GM12892 (cell line): ENCODE data around the gene RGS7.
"Not testable (repeated sequence)": the region's sequence is repeated elsewhere in the genome, so short reads cannot be mapped to it uniquely, and the experiment has no call there.

Experiments
- DNase-seq: peaks from one replicate; pipeline ENCODE4 v3.0.0; 2011; ENCODE audit not compliant: insufficient read length
- FAIRE-seq: peaks from 2 replicates; lab custom pipeline; 2011; peaks lifted over from hg19 to GRCh38; lab: Jason Lieb, UNC
- POLR2A ChIP-seq: IDR thresholded peaks from 2 replicates; pipeline ENCODE4 v1.6.1; 2011; ENCODE audit warnings: low read depth, low read length, control low read depth
- POLR2AphosphoS5 ChIP-seq: IDR thresholded peaks from 2 replicates; pipeline ENCODE4 v1.6.1; 2011; ENCODE audit warnings: low read depth, low read length, control low read depth
- TAF1 ChIP-seq: IDR thresholded peaks from 2 replicates; pipeline ENCODE4 v1.6.1; 2011; ENCODE audit warnings: low read depth, mild to moderate bottlenecking, control low read depth, low read length, borderline replicate concordance

The RGS7 gene

DNA sequence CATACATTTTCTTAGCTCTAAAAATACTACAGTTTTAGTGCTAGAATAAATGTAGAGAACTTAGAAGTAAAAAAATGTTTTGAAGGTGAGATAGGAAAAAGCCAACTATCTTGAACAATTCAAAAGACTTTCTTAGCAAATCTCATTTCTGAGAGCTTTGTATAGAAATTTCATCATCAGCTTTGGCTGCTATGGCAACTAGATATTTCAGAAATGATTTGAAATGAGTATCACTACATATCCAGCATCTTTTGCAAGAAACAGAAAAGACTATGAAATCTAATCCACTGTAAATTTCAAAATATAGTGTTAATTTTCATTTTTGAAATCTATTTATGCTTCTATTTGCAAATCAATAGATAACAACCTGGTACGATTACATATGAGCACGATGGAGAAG lies 57.7 kb downstream of the RGS7 start:
- DNase-seq = no peak
- FAIRE-seq = no peak
- TF ChIP-seq POLR2AphosphoS5 (no peak), POLR2A (no peak), TAF1 (no peak)

DNA sequence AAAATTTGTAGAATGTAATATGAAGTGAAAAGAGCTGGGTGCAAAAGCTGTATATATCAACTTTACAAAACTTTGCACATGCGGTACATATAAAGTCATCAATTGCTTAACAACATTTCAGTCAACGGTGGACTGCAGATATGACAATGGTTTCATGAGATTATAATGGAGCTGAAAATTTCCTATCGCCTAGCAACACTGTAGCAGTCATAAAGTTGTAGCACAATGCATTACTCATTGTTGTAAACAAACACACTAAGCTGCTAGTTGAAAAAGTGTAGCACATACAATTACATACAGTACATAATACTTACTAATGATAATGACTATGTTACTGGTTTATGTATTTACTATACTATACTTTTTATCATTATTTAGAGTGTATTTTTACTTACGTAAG lies 64.0 kb downstream of the RGS7 start:
- TF ChIP-seq POLR2A = no peak
- no peak for TF ChIP-seq TAF1
- TF ChIP-seq POLR2AphosphoS5 = no peak
- DNase-seq (no peak), FAIRE-seq (no peak)

DNA sequence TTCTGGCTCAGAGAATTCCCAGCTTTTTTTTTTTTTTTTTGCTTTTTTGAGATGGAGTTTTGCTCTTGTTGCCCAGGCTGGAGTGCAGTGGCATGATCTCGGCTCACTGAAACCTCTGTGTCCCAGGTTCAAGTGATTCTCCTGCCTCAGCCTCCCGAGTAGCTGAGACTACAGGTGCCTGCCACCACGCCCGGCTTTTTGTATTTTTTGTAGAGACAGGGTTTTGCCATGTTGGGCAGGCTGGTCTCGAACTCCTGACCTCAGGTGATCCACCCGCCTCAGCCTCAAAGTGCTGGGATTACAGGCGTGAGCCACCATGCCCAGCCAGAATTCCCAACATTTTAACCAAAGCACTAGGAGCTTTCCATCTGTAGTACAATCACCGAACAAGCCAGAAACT lies 65.5 kb downstream of the RGS7 start:
- not testable (repeated sequence) for DNase-seq, FAIRE-seq

DNA sequence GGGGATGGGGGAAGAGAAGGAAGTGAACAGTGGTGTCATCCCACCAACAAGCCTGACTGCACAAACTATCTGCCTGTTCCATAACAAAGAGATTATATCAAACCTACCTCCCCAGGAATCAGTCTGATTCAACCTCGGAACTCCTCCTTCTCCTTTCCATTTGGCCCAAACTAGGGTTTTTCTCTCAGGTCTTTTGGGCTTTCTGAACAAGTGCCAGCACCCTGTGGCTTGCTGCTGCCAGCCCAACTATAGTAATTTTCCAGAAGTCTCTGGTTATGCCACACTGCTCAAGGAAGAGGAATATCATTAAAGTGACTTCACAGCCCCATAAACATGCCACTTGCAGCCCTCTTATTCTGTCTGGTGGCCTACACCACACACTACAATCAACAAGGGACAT lies 70.5 kb downstream of the RGS7 start:
- no peak for TF ChIP-seq TAF1
- TF ChIP-seq POLR2A = no peak
- no peak for TF ChIP-seq POLR2AphosphoS5
- FAIRE-seq = no peak
- DNase-seq = no peak

DNA sequence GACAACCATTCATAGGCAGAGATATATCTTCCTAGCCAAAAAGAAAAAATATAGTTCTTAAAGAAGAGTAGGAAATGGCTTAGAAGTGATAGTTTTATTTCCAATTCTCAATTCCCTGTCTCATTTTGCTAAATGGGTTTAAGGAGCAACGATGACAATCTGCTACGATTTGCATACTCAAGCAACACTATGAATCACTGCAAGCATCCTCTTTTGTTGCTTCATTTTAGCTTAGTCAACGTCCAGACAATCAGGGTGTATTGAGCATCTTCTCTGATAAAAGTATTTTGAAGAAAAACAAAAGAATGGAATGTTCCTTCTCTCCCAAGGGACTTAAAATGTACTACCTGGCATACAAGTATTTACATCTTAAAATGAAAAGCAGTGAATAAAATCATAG lies 80.6 kb downstream of the RGS7 start:
- TF ChIP-seq POLR2AphosphoS5 (no peak), TAF1 (no peak), POLR2A (no peak)
- no peak for DNase-seq
- no peak for FAIRE-seq

DNA sequence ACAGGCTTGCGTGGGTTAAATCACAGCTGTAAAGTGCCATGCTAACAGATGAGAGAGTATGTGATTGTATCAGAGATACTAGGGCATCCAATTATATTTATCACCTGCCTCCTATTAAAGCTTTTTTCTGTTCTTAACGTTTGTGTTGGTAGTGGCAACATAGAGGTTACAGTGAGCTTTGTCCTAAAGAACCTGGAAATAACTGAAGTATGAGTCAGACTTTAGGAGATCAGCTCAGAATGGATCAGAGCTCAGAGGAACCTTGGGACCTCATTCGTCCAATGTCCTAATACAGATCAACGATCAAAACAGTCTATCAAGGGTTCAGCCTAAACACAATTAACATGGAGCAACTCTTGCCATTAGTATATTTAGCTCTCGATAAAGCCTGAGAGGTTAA lies 81.0 kb downstream of the RGS7 start:
- FAIRE-seq (no peak), DNase-seq (no peak)
- TF ChIP-seq POLR2AphosphoS5 = no peak
- TF ChIP-seq TAF1 = no peak
- TF ChIP-seq POLR2A = no peak

DNA sequence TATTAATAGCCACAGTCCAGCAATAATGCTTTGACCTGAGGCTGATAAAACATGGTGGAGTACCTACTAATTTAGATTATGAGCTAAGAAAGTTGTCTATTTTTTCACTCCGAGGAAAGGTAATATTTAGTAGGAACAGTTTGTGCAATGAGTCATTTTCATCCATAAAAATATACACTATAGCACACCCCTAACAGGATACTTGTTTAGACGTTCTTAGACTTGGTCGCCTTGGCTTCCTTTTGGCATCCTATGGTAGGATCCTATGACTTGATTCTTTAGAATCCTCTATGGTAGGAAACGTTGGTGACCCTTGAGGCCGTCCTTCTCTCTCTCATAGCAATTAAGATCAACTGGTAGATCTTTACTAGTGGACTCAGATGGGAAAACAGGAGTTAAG lies 81.8 kb downstream of the RGS7 start:
- no peak for FAIRE-seq
- no peak for TF ChIP-seq POLR2A
- TF ChIP-seq TAF1 = no peak
- TF ChIP-seq POLR2AphosphoS5 = no peak
- no peak for DNase-seq

DNA sequence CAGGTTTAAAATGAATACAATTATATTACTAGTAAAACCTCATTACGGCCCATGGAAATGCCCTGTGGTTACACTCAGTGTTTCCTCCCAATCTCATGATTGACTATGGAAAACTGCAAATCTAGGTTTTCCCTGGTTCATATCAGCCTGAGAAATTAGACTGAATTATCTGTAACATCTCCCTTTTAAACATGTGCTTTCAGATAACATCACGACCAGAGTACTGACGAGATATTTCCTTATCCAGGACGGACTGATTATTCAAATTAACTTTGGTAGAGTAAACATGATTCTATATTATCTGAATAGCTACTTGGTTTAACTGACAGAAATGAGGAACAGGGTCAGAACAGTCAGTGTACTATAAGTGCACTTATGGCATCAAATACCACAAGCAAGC lies 82.3 kb downstream of the RGS7 start:
- FAIRE-seq (no peak), DNase-seq (no peak)
- no peak for TF ChIP-seq POLR2AphosphoS5
- TF ChIP-seq POLR2A = no peak
- no peak for TF ChIP-seq TAF1

DNA sequence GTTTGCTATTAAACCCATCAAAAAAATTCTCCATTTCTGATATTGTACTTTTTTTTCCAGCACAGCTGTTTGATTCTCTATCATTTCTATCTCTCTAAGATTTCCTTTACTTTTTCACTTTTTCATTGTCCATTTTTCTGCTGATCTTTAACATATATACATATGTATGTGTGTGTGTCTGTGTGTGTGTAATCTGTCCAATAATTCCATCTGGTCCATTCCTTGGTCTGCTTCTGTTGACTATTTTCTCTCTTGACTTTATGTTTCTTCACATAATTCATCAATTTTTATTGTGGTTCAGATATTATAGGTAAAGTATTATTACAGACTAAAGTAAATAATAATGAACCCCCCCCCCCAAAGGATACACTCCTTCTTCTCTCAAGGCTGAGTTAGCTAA lies 84.2 kb downstream of the RGS7 start:
- FAIRE-seq = no peak
- no peak for TF ChIP-seq POLR2AphosphoS5
- no peak for TF ChIP-seq TAF1
- TF ChIP-seq POLR2A = no peak

DNA sequence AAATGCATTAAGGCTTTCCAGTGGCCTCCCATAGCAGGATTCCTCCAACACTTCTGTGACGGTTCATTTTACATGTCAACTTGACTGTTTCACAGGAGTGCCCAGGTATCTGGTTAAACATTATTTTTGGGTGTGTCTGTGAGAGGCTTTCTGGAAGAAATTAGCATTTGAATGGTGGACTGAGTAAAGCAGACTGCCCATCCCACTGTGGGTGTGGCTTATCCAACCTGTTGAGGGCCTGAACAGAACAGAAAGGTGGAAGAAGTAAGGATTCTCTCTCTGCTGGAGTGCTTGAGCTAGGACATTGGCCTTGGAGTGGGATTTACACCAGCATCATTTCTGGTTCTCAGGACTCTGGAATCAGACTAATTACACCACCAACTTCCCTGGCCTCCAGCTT lies 85.6 kb downstream of the RGS7 start:
- TF ChIP-seq TAF1 = no peak
- DNase-seq (no peak), FAIRE-seq (no peak)

More for the DNA sequence above, 84.2 kb downstream of the RGS7 start:
- DNase-seq = no peak

DNA sequence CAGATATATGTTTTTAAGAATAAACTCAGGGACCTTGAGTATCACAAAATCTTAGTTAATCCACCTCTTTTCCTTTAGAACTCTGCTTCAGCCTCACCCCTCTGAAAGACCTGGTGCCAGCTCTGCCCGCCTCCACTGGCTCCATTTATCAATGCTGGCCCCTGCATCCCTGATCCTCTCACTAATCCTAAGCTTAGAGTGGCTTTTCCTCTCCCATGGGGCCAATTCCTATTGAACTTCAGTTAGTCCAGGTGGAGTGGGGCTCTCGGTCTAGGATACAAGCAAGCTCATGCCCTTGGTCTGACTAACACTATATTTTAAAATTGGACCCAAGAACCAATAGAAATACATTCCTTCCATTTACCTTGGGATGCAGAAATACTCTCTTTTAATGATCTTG lies 87.0 kb downstream of the RGS7 start:
- DNase-seq (no peak), FAIRE-seq (no peak)
- TF ChIP-seq TAF1 (no peak), POLR2AphosphoS5 (no peak), POLR2A (no peak)

DNA sequence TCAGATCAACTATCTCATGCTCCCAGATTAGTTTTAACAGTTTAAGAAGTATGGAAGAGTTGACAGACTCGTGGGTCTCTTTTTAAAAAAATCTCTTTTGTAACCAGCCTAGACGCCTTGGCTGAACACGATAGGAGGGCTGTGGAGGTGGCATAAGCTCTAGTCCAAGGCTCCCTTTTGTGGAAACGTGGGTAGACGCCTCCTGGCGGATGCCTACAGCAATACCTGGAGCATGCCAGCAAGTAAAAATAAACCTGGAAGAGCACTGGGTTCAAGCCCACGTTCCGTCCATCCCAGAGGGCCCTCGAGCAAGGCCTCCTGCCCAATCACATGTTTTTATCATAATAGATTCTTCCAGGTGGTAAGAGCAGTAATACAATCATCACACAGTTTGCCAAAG lies 87.9 kb downstream of the RGS7 start:
- DNase-seq = no peak
- no peak for FAIRE-seq
- TF ChIP-seq POLR2AphosphoS5 (no peak), TAF1 (no peak), POLR2A (no peak)

DNA sequence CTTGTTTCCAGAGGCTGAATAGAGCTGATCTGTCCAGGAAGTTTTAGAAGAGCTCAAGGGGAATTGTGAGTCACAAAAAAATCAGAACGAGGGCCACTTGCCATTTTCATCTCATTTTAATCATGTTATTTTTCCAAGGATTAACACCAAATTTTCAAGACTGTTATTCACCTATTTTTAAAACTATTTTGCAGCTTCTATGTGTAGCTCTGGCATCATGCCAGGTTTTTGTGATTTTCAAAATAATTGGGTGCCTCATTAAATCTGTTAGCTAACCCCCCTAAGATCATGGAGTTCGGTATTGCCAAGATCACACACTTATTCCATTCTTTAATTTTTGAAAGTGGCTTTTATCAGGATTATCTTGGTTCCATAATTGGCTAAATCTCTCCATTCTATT lies 90.9 kb downstream of the RGS7 start:
- TF ChIP-seq POLR2A (no peak), POLR2AphosphoS5 (no peak), TAF1 (no peak)
- DNase-seq (no peak), FAIRE-seq (no peak)

DNA sequence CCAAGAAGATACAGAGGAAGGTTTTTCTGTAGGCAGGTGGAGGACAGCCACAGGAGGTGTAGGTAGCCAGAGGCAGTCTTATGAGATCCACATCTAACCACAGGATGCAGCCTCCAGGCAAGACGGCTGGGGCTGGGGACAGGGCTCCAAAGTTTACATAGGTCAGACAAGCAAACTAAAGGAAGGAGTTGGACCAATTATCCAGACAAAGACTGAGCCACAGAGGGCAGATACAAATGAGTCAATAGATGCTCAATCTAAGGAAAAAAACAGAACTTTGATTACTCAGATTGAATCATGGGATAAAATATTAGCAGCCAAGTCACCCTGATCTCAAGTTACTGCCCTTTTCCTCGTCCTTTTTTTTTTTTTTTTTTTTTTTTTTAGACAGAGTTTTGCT lies 91.6 kb downstream of the RGS7 start:
- TF ChIP-seq POLR2A (no peak), POLR2AphosphoS5 (no peak)
- no peak for FAIRE-seq
- DNase-seq = no peak
